OCI-LY7 (cell line): ENCODE results near the gene ADARB2. TPM values are rescaled to one million over a fixed set of nuclear protein-coding genes. Genes with fewer than 3 reads are reported as not detected.

Experiments used
- BruUV-seq: library from RNA; stranded (reverse); fragments of 400-500 nt; replicated peaks from 2 replicates; lab custom pipeline; 2021; lab: Mats Ljungman, UMichigan
- CTCF ChIA-PET: fragments of 300-600 bp; sonication (Branson Sonifier 250); formaldehyde crosslinking; loops from one replicate; lab custom pipeline; 2022; ENCODE audit warnings: antibody characterized with exemption; ENCODE audit not compliant: unreplicated experiment; lab: Charles Lee
- POLR2A ChIA-PET: fragments of 300-600 bp; sonication (Branson Sonifier 250); formaldehyde crosslinking; loops from one replicate; lab custom pipeline; 2022; ENCODE audit warnings: antibody characterized with exemption; lab: Charles Lee
- DNase-seq: peaks from one replicate; pipeline ENCODE4 v3.0.0-alpha.2; 2015; ENCODE audit warnings: low spot score
- H2AFZ ChIP-seq: fragments of 200-600 bp; sonication (generic), shearing (Covaris generic); 2 replicates; pipeline ENCODE4 v1.6.1; 2014; ENCODE audit warnings: mild to moderate bottlenecking, antibody characterized with exemption, low read length, moderate library complexity
- H3K27ac ChIP-seq: fragments of 200-600 bp; sonication (generic); 2 replicates; pipeline ENCODE4 v1.5.1; 2014; ENCODE audit warnings: mixed run types, low read depth, mild to moderate bottlenecking, moderate library complexity, low read length, inconsistent platforms; ENCODE audit not compliant: poor library complexity, severe bottlenecking
- H3K36me3 ChIP-seq: fragments of 200-600 bp; sonication (generic); 2 replicates; pipeline ENCODE4 v1.6.1; 2014; ENCODE audit warnings: mild to moderate bottlenecking, antibody characterized with exemption, low read length, moderate library complexity, mixed read lengths; ENCODE audit not compliant: insufficient read depth
- H3K4me1 ChIP-seq: fragments of 200-600 bp; sonication (generic); 2 replicates; pipeline ENCODE4 v1.5.1; 2014; ENCODE audit warnings: mild to moderate bottlenecking, low read length; ENCODE audit not compliant: insufficient read depth, poor library complexity, severe bottlenecking
- H3K4me2 ChIP-seq: fragments of 200-600 bp; sonication (generic); 2 replicates; pipeline ENCODE4 v1.6.1; 2014; ENCODE audit warnings: mild to moderate bottlenecking, low read length
- H3K4me3 ChIP-seq: fragments of 200-600 bp; sonication (generic); 2 replicates; pipeline ENCODE4 v1.5.1; 2014; ENCODE audit warnings: mild to moderate bottlenecking, low read depth, low read length; ENCODE audit not compliant: poor library complexity, severe bottlenecking
- H3K79me2 ChIP-seq: fragments of 200-600 bp; sonication (generic); 2 replicates; pipeline ENCODE4 v1.6.1; 2016; ENCODE audit warnings: low read depth, mild to moderate bottlenecking, low read length, moderate library complexity, mixed read lengths; ENCODE audit not compliant: insufficient read depth
- H3K9me2 ChIP-seq: fragments of 200-600 bp; sonication (generic); 2 replicates; pipeline ENCODE4 v1.6.1; 2016; ENCODE audit warnings: mild to moderate bottlenecking, low read length, mixed read lengths; ENCODE audit not compliant: insufficient read depth
- H3K9me3 ChIP-seq: fragments of 200-600 bp; sonication (generic); 2 replicates; pipeline ENCODE4 v1.6.1; 2014; ENCODE audit warnings: mild to moderate bottlenecking, mixed run types, low read length, mixed read lengths
- H4K20me1 ChIP-seq: fragments of 200-600 bp; sonication (generic); 2 replicates; pipeline ENCODE4 v1.6.1; 2014; ENCODE audit warnings: mild to moderate bottlenecking, antibody characterized with exemption, low read length, moderate library complexity, mixed read lengths; ENCODE audit not compliant: insufficient read depth
- CTCF ChIP-seq: fragments of 200-600 bp; sonication (generic); conservative IDR thresholded peaks from 2 replicates; pipeline ENCODE4 v1.5.1; 2014; ENCODE audit warnings: mild to moderate bottlenecking, antibody characterized with exemption, low read length, moderate library complexity, mixed read lengths
- EZH2phosphoT487 ChIP-seq: fragments of 200-600 bp; sonication (generic); IDR thresholded peaks from 2 replicates; pipeline ENCODE4 v1.6.1; 2018; ENCODE audit warnings: low read depth, borderline replicate concordance, mild to moderate bottlenecking, mixed run types, antibody characterized with exemption, low read length, moderate library complexity, mixed read lengths
- intact Hi-C: fragments of 100-400 bp; cut with micrococcal nuclease; formaldehyde crosslinking; loops from one replicate; pipeline ENCODE4 v1.10.0; 2022; ENCODE audit not compliant: unreplicated experiment
- total RNA-seq, 2 experiments: library from RNA; depleted of rRNA in 1 of 2; stranded (reverse); fragments of >200 nt in 1 of 2; shearing (Covaris generic) in 1 of 2; gene quantifications; 2 replicates each; pipeline ENCODE4 v1.2.3, GENCODE V29; 2014 to 2022

ADARB2 gene
- total RNA-seq, 2 experiments from 2014 or later, result 0.03 TPM; not detected in 1

GRCh38 chr10:1410469-1411395 lies 326.6 kb downstream of the ADARB2 start:
- Histone ChIP-seq H3K36me3 (no peaks in the 10 kb centered on the region), H3K4me2 (no peak overlapping the region), H2AFZ (no peak overlapping the region), H4K20me1 (no peaks in the 10 kb centered on the region), H3K27ac (no peak overlapping the region), H3K4me3 (no peak overlapping the region), H3K4me1 (peaks cover 15% of the 10 kb centered on the region), H3K9me2 (no peaks in the 10 kb centered on the region), H3K9me3 (no peaks in the 10 kb centered on the region), H3K79me2 (no peaks in the 10 kb centered on the region)
- CTCF ChIA-PET, result no interaction called here
- no peak for DNase-seq
- intact Hi-C loops, result no loop called here
- no TSS peak for BruUV-seq
- POLR2A ChIA-PET, result no interaction called here
- TF ChIP-seq CTCF, result no peak
- TF ChIP-seq EZH2phosphoT487, result no peak

- H3K27ac ChIP-seq, result no peak overlapping the region
- DNase-seq, result no peak
- no peaks in the 10 kb centered on the region for H3K9me2 ChIP-seq
- H3K4me1 ChIP-seq, result peaks cover 15% of the 10 kb centered on the region
- no peaks in the 10 kb centered on the region for H3K9me3 ChIP-seq
- POLR2A ChIA-PET, result no interaction called here
- H2AFZ ChIP-seq, result no peak overlapping the region
- no peaks in the 10 kb centered on the region for H4K20me1 ChIP-seq
- H3K4me2 ChIP-seq, result no peak overlapping the region
- no TSS peak for BruUV-seq
- intact Hi-C loops, result no loop called here
- TF ChIP-seq EZH2phosphoT487 (no peak), CTCF (no peak)
- no peaks in the 10 kb centered on the region for H3K36me3 ChIP-seq
- H3K4me3 ChIP-seq, result no peak overlapping the region
- no peaks in the 10 kb centered on the region for H3K79me2 ChIP-seq
- CTCF ChIA-PET, result no interaction called here
Measured at GRCh38 chr10:1410032-1410431, 327.3 kb downstream of the ADARB2 start.

GRCh38 chr10:1409392-1409791 lies 327.9 kb downstream of the ADARB2 start:
- no peak overlapping the region for H2AFZ ChIP-seq
- no peaks in the 10 kb centered on the region for H3K36me3 ChIP-seq
- H3K9me3 ChIP-seq, result no peaks in the 10 kb centered on the region
- no peak for DNase-seq
- ChIA-PET POLR2A (no interaction called here), CTCF (no interaction called here)
- no peaks in the 10 kb centered on the region for H4K20me1 ChIP-seq
- no peak overlapping the region for H3K4me2 ChIP-seq
- BruUV-seq, result no TSS peak
- H3K4me1 ChIP-seq, result peaks cover 15% of the 10 kb centered on the region
- no peaks in the 10 kb centered on the region for H3K79me2 ChIP-seq
- intact Hi-C loops, result no loop called here
- H3K9me2 ChIP-seq, result no peaks in the 10 kb centered on the region
- TF ChIP-seq EZH2phosphoT487 (no peak), CTCF (no peak)
- H3K27ac ChIP-seq, result no peak overlapping the region
- H3K4me3 ChIP-seq, result no peak overlapping the region
